Fibroblast of upper back skin (primary cell): Measurements from ENCODE around the gene KRT77.
"Not testable (repeated sequence)": the region's sequence is repeated elsewhere in the genome, so short reads cannot be mapped to it uniquely, and the experiment has no call there.

Experiments
- DNase-seq: peaks from one replicate; pipeline ENCODE4 v3.0.0-alpha.2; 2013

The KRT77 gene

GRCh38 chr12:52703424-52703823 is at the start of gene KRT77:
Gene KRT77 (minus strand): TSS chr12:52703524. CDS start chr12:52703434, 90 bp downstream.
- DNase-seq: no peak

GRCh38 chr12:52752516-52752915 is 49.2 kb upstream of the KRT77 start:
- DNase-seq: no peak

- no peak for DNase-seq
Observed at GRCh38 chr12:52751795-52752194, 48.5 kb upstream of the KRT77 start.

DNA sequence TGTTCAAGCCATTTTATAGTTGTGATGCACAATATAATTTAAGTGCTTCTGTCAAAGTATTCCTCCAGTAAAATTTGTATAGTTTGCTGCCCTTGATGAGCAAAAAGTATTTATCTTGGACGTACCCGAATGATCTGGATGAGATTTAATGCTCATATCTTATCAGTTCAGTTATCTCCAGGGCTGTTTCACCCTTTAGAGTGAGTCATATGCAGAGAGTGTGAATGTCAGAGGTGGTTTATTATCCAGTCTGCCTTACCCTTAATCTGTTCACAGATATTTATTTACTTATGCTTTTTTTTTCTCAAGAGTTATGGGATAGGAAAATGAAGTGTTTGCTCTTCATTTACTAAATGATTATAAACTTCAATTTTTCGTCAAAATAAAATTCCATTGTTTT is 47.2 kb upstream of the KRT77 start:
- not testable (repeated sequence) for DNase-seq

- no peak for DNase-seq
Observed at GRCh38 chr12:52749827-52750226, 46.5 kb upstream of the KRT77 start.

DNA sequence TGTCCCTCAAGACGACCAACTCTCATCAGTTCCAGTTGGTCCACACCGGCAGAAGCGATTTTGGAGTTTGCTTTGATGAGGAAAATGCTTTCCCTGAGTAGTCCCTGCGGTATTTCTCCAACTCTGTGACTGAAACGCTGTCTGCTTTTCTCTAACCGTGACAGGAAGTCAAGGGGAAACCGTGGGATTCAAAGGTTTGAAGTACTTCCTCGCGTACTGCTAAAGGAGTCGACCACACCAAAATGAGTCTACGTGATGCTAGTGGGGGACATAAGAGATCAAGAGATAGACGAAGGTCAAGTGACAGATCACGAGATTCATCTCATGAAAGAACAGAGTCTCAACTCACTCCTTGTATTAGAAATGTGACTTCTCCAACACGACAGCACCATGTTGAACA is 45.3 kb upstream of the KRT77 start:
- no peak for DNase-seq

GRCh38 chr12:52745554-52745953 is 42.2 kb upstream of the KRT77 start:
- no peak for DNase-seq

- no peak for DNase-seq
Observed at GRCh38 chr12:52744493-52745156, 41.3 kb upstream of the KRT77 start.

GRCh38 chr12:52742822-52743457 is 39.6 kb upstream of the KRT77 start:
- no peak for DNase-seq

DNA sequence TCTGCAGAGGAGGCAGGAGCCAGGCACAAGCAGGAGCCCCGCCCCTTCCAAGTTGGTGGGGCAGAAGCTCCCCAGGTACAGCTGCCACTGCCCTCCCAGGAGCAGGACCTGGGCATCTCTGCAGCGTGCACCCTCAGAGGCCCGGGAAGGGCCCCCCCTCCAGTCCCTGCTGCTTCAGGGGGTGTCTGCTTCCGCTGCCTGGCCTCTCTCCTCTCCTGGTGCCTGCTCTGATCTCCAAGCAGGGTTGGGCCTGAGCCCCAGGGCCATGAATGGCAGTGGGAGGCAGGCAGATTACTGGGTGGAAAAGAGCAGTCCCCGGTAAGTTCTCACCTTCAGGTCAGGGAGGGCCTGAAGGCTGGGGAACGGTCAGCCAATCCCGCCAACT is 38.9 kb upstream of the KRT77 start:
- no peak for DNase-seq

GRCh38 chr12:52741375-52742195 is 38.3 kb upstream of the KRT77 start:
- peak; percentile 58 for DNase-seq

DNA sequence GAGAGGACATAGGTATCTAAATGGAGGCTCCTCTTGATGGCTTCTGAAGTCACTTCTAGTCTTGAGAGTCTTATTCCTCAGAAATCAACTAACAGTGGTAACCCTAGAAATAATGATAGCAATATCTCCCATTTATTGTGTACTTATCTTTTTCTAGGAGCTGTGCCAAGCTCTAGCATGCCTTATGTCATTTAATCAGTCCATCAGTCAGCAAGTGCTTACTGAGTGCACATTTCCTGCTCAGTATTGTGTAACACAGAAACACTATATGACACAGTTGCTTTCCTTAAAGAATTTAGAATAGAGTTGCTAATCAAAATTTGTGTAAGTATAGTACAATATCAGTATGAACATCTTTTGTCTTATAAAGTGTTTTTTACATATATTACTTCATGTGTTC is 37.3 kb upstream of the KRT77 start:
- DNase-seq: no peak

GRCh38 chr12:52739963-52740362 is 36.6 kb upstream of the KRT77 start:
- DNase-seq: no peak

DNA sequence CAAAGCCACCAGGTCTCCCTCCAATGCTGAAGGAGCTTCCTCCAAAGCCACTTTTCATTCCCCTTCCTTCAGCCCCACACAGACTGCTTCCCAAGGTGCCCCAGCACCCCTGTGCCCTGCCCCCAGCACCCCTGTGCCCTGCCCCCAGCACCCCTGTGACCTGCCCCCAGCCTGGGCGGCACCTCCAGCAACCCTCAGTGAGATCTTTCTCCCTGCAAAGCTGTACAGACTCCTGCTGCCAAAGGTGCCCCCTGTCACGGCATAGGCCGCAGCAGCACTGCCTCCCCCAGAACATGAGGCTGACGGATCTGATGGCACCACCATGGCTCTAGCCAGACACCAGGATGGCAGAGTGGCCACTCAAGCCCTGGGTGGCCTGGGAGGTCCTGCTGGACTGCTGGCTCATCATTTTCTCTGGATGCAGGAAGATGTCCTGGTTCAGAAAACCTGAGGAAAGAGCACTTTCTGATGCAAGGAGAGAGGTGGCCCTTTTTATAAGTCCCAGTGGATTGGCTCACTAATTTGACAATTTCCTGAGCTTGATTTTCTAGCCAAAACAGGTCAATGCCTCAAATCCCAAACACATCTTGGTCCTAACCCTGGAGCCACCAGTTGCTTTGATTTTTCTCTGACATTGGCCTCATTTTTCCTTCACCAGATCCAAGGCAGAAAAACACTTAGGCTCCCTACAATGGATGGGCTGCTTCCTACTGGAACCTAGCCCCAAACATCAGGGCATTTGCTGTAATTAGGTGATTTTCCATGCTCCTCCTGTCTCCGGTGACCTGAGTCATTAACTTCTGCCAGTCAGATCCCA is 32.7 kb upstream of the KRT77 start:
- no peak for DNase-seq

- DNase-seq: no peak
Observed at GRCh38 chr12:52735106-52735505, 31.8 kb upstream of the KRT77 start.

- DNase-seq: no peak
Observed at GRCh38 chr12:52730793-52731192, 27.5 kb upstream of the KRT77 start.

DNA sequence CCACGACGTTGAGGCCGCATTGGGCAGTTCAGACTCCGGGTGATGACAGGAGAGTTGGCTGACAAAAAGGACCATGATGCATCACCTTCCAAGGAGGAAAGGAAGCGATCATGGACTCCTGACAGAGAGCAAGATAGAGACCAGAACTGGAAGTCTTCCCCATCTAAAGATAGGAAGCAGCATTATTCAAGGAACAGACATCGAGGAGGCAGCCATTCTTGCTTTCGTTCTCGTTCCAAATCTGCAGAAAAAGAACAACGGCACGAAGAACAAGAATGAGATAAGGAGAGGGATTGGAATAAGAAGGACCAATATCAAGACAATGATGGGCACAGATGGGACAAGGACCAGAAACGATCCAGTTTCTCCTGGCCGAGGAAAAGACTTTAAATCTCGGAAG is 27.1 kb upstream of the KRT77 start:
- no peak for DNase-seq

GRCh38 chr12:52729147-52729546 is 25.8 kb upstream of the KRT77 start:
- no peak for DNase-seq

- DNase-seq: no peak
Observed at GRCh38 chr12:52728374-52728773, 25.1 kb upstream of the KRT77 start.

DNA sequence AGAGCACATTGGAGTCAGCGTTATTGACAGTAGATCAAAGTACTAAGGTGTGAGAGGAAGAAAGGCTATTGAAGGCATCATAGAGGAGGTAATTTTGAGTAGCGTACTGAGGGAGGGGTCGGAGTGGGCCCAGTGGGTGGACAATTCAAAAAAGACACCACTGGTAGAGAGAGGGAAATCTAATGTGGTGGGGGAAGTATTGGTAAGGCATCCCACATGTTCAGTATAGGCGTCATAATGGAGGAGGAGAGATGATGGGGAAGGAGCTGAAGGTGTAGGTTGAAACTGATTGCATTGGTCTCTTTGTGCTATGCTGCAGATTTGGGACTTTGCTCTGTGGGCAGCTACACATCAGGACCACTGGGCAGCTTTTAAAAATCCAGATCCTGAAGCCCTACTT is 23.7 kb upstream of the KRT77 start:
- no peak for DNase-seq

- DNase-seq: no peak
Observed at GRCh38 chr12:52726451-52726850, 23.1 kb upstream of the KRT77 start.

- no peak for DNase-seq
Observed at GRCh38 chr12:52724384-52724783, 21.1 kb upstream of the KRT77 start.

DNA sequence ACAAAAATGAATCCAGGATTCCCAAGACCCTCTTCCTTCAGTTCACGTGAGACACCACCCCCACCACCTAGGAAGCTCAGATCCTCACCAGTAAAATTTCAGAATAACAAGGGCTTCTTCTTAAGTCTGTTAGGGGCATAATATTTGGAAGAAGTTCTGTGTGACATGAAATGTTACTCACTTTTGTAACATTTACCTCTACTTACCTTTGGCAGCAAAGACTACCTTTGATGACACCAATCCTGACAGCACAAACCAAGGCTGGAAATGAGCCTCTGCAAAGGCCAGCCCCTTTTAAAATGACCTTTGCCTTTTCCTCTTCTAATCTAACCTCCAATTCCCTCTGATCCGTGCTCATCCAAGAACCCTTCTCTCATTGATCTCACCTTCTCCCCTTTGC is 19.4 kb upstream of the KRT77 start:
- DNase-seq: no peak
